Glutamatergic neuron (in vitro differentiated cells): Measurements from ENCODE around the gene PCGF3. TPM values are rescaled to one million over a fixed set of nuclear protein-coding genes. Genes with fewer than 3 reads are reported as not detected.
"Not testable (repeated sequence)": the region's sequence is repeated elsewhere in the genome, so short reads cannot be mapped to it uniquely, and the experiment has no call there.

ENCODE experiments used
- DNase-seq: peaks from one replicate; pipeline ENCODE4 v3.0.0; 2022
- H3K27ac Mint-ChIP-seq: one replicate; pipeline ENCODE4 v1.8.0; 2020; ENCODE audit warnings: mild to moderate bottlenecking, mixed read lengths, inconsistent platforms; ENCODE audit not compliant: unreplicated experiment
- H3K27me3 Mint-ChIP-seq: one replicate; pipeline ENCODE4 v1.8.0; 2020; ENCODE audit warnings: mild to moderate bottlenecking, moderate library complexity, mixed read lengths, inconsistent platforms; ENCODE audit not compliant: unreplicated experiment
- H3K36me3 Mint-ChIP-seq: one replicate; pipeline ENCODE4 v1.8.0; 2020; ENCODE audit warnings: mild to moderate bottlenecking, mixed read lengths, inconsistent platforms; ENCODE audit not compliant: unreplicated experiment
- H3K4me1 Mint-ChIP-seq: one replicate; pipeline ENCODE4 v1.8.0; 2020; ENCODE audit warnings: mild to moderate bottlenecking, low read depth, mixed read lengths, inconsistent platforms; ENCODE audit not compliant: unreplicated experiment
- H3K4me3 Mint-ChIP-seq: one replicate; pipeline ENCODE4 v1.8.0; 2020; ENCODE audit warnings: mild to moderate bottlenecking, mixed read lengths, inconsistent platforms; ENCODE audit not compliant: unreplicated experiment
- H3K9me3 Mint-ChIP-seq: one replicate; pipeline ENCODE4 v1.8.0; 2020; ENCODE audit warnings: mild to moderate bottlenecking, moderate library complexity, mixed read lengths, inconsistent platforms; ENCODE audit not compliant: unreplicated experiment
- CTCF ChIP-seq: fragments of 200-600 bp; sonication (generic); IDR thresholded peaks from one replicate; pipeline ENCODE4 v1.5.0; 2021; ENCODE audit not compliant: partially characterized antibody, unreplicated experiment
- total RNA-seq: library from RNA; stranded (reverse); fragmentation: NEBNext Ultra II Directional; extraction: Animal tissue kit (Norgen Biotek cat#: 25700); gene quantifications from one replicate; pipeline ENCODE4 v1.2.1, GENCODE V29; 2021; ENCODE audit not compliant: unreplicated experiment

PCGF3 gene
- total RNA-seq, 1 donor from 2014 or later: 122 TPM

- H3K9me3 Mint-ChIP-seq: peaks cover 26% of the 10 kb centered on the region
- H3K27ac Mint-ChIP-seq: no peak overlapping the region
These were observed 21.9 kb downstream of the PCGF3 start for GRCh38 chr4:727576-727975.

GRCh38 chr4:729336-730315 is 24.0 kb downstream of the PCGF3 start:
- peaks cover 4% of the 10 kb centered on the region for H3K36me3 Mint-ChIP-seq
- H3K9me3 Mint-ChIP-seq: peaks cover 17% of the 10 kb centered on the region
- peaks cover 12% of the 10 kb centered on the region for H3K27me3 Mint-ChIP-seq
- H3K4me3 Mint-ChIP-seq: no peak overlapping the region
- no peak for DNase-seq
- H3K4me1 Mint-ChIP-seq: peaks cover 25% of the 10 kb centered on the region
- TF ChIP-seq CTCF: no peak
- peak overlapping the region; percentile 39 for H3K27ac Mint-ChIP-seq

More at GRCh38 chr4:727576-727975, 21.9 kb downstream of the PCGF3 start:
- peak overlapping the region; percentile 21 for H3K4me3 Mint-ChIP-seq
- no peak for DNase-seq
- H3K27me3 Mint-ChIP-seq: peaks cover 12% of the 10 kb centered on the region
- peaks cover 25% of the 10 kb centered on the region for H3K4me1 Mint-ChIP-seq
- no peak for TF ChIP-seq CTCF
- peaks cover 4% of the 10 kb centered on the region for H3K36me3 Mint-ChIP-seq

- DNase-seq: no peak
- H3K4me1 Mint-ChIP-seq: peaks cover 19% of the 10 kb centered on the region
- no peak for TF ChIP-seq CTCF
- peak overlapping the region; percentile 17 for H3K27ac Mint-ChIP-seq
- peaks cover 12% of the 10 kb centered on the region for H3K27me3 Mint-ChIP-seq
- H3K36me3 Mint-ChIP-seq: peaks cover 4% of the 10 kb centered on the region
- H3K4me3 Mint-ChIP-seq: no peak overlapping the region
- peaks cover 16% of the 10 kb centered on the region for H3K9me3 Mint-ChIP-seq
These were observed 24.9 kb downstream of the PCGF3 start for GRCh38 chr4:730511-730910.

- not testable (repeated sequence) for H3K4me3 Mint-ChIP-seq
- peaks cover 16% of the 10 kb centered on the region for H3K9me3 Mint-ChIP-seq
These were observed 25.6 kb downstream of the PCGF3 start for GRCh38 chr4:730946-731904.

GRCh38 chr4:731954-732353 is 26.3 kb downstream of the PCGF3 start:
- H3K27me3 Mint-ChIP-seq, H3K27ac Mint-ChIP-seq, H3K36me3 Mint-ChIP-seq, H3K4me3 Mint-ChIP-seq, DNase-seq: not testable (repeated sequence)
- Mint-ChIP-seq H3K4me1 (peaks cover 13% of the 10 kb centered on the region), H3K9me3 (peaks cover 11% of the 10 kb centered on the region)

More at GRCh38 chr4:730946-731904, 25.6 kb downstream of the PCGF3 start:
- Mint-ChIP-seq H3K27me3 (peaks cover 12% of the 10 kb centered on the region), H3K27ac (peak overlapping the region; percentile 17), H3K4me1 (peaks cover 19% of the 10 kb centered on the region)
- H3K36me3 Mint-ChIP-seq, DNase-seq: not testable (repeated sequence)
